Ovary (tissue), 9 donors: ENCODE data around the gene BMAL2. TPM values are rescaled to one million over a fixed set of nuclear protein-coding genes. Genes with fewer than 3 reads are reported as not detected.

Experiments used
- DNase-seq, 5 donors: peaks; one replicate each; pipeline ENCODE4 v3.0.0-alpha.2; 2019 to 2020
- H3K27ac ChIP-seq, 2 donors: fragments of 200-600 bp; one replicate each; pipeline versions ENCODE4 v1.5.1 to v1.8.0; 2019 to 2022
- H3K27me3 ChIP-seq: fragments of 200-600 bp; one replicate; pipeline ENCODE4 v1.8.0; 2022
- H3K36me3 ChIP-seq: fragments of 200-600 bp; sonication (generic); one replicate; pipeline ENCODE4 v1.5.1; 2019
- H3K4me1 ChIP-seq: one replicate; pipeline ENCODE4 v1.8.1; 2013; ENCODE audit warnings: mild to moderate bottlenecking, moderate library complexity; ENCODE audit not compliant: insufficient read depth
- H3K4me3 ChIP-seq: fragments of 200-600 bp; sonication (generic); one replicate; pipeline ENCODE4 v1.5.1; 2017
- H3K9me3 ChIP-seq, 2 donors: fragments of 200-600 bp in 1 of 2; sonication (generic) in 1 of 2; one replicate each; pipeline versions ENCODE4 v1.5.1 to v1.8.1; 2013 to 2019; ENCODE audit warnings: mild to moderate bottlenecking in 1 of 2, moderate library complexity in 1 of 2
- EP300 ChIP-seq: sonication (generic); formaldehyde crosslinking; IDR thresholded peaks from one replicate; pipeline ENCODE4 v1.6.1; 2017; ENCODE audit warnings: antibody characterized with exemption
- POLR2A ChIP-seq: fragments of 450-650 bp; IDR thresholded peaks from one replicate; pipeline ENCODE4 v1.6.1; 2017; ENCODE audit warnings: antibody characterized with exemption, mild to moderate bottlenecking, moderate library complexity
- WGBS, 3 donors: extraction: QIAGEN DNeasy Blood & Tissue Kit in 1 of 3; methylation state at CpG; one replicate each; pipeline versions ENCODE4 v1.1.5 to v1.1.7; 2013 to 2017; 5-methylcytosine and 5-hydroxymethylcytosine counted together
- intact Hi-C, 4 donors: fragments of 100-400 bp; cut with DNase I; formaldehyde crosslinking; loops; one replicate each; pipeline versions ENCODE4 v1.11.0 to v1.15.1; 2022 to 2023
- polyA plus RNA-seq, 2 donors: library from polyadenylated mRNA; stranded (reverse); fragments of 200-250 nt in 1 of 2; fragments of 350-450 nt in 1 of 2; fragmentation: Illumina TruSeq in 1 of 2; extraction: RNeasy Lipid Tissue Mini Kit (QIAGEN cat#74804) in 1 of 2; gene quantifications; one replicate each; pipeline ENCODE4 v1.2.3, GENCODE V29; 2013 to 2014
- total RNA-seq, 7 donors: library from RNA; depleted of rRNA in 2 of 7; stranded (reverse); fragments of >200 nt in 2 of 7; fragmentation: NEBNext Ultra II Directional in 3 of 7; extraction: Animal tissue kit (Norgen Biotek cat#: 25700) in 3 of 7; gene quantifications; one replicate each; pipeline versions ENCODE4 v1.1.0 to v1.2.4, GENCODE V29; 2016 to 2023
- TF ChIP-seq, protein P1 (sequence below), 3 donors: fragments of 450-650 bp in 2 of 3; fragments of 200-600 bp in 1 of 3; IDR thresholded peaks; one replicate each; pipeline versions ENCODE4 v1.5.1 to v1.8.0; 2016 to 2022; ENCODE audit warnings: antibody characterized with exemption in 3 of 3, mild to moderate bottlenecking in 1 of 3
- donor health status: DM: no; HTN: no; CAD: no; lungs with moderate emphysema.
- donor health status: DM: no; HTN: no; CAD: no.
- donor health status: Bipolar disorder and iron deficiency.
- donor health status: DM: yes; HTN: yes; CAD: no.
- donor health status: DM: no; HTN: no; CAD: no.
- donor health status: DM: yes; HTN: yes; CAD: no.

BMAL2 gene
- total and polyA plus RNA-seq, 9 donors: 0.13 to 3.0 (median 0.87) TPM

DNA sequence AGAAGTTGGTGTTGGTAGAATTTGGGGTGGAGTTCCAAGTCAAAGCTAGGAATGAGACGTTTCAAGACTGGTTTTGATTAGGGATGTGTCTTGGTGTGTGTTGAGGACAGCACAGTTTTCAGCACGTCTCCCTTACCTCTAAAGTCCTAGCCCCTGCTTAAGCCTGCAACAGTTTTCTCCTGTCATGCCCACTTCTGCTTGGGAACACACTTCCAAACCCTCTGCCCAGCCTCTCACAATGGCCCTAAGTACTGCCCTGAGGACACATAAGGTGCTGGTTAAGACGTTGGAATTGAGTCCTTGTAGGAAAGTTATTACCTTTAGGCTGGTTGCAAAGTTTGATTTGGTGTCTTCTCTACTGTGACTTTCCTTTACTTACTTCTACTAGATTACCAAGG is 710 bp upstream of the BMAL2 start:
- H3K27ac ChIP-seq: no peak overlapping the region
- intact Hi-C loops: no loop called here
- H3K27me3 ChIP-seq: no peaks in the 10 kb centered on the region
- H3K4me1 ChIP-seq: peaks cover 2% of the 10 kb centered on the region
- no peaks in the 10 kb centered on the region for H3K36me3 ChIP-seq
- H3K9me3 ChIP-seq: no peaks in the 10 kb centered on the region
- WGBS, 3 donors: 29 to 34% (median 32%) methylated on average over 3 of the region's 3 CpGs
- H3K4me3 ChIP-seq: no peak overlapping the region
- TF ChIP-seq, protein P1, sequence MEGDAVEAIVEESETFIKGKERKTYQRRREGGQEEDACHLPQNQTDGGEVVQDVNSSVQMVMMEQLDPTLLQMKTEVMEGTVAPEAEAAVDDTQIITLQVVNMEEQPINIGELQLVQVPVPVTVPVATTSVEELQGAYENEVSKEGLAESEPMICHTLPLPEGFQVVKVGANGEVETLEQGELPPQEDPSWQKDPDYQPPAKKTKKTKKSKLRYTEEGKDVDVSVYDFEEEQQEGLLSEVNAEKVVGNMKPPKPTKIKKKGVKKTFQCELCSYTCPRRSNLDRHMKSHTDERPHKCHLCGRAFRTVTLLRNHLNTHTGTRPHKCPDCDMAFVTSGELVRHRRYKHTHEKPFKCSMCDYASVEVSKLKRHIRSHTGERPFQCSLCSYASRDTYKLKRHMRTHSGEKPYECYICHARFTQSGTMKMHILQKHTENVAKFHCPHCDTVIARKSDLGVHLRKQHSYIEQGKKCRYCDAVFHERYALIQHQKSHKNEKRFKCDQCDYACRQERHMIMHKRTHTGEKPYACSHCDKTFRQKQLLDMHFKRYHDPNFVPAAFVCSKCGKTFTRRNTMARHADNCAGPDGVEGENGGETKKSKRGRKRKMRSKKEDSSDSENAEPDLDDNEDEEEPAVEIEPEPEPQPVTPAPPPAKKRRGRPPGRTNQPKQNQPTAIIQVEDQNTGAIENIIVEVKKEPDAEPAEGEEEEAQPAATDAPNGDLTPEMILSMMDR (IDR thresholded peaks at IDR 0.05): no peak
- TF ChIP-seq POLR2A: no peak
- TF ChIP-seq EP300: no peak
- no peak for DNase-seq

DNA sequence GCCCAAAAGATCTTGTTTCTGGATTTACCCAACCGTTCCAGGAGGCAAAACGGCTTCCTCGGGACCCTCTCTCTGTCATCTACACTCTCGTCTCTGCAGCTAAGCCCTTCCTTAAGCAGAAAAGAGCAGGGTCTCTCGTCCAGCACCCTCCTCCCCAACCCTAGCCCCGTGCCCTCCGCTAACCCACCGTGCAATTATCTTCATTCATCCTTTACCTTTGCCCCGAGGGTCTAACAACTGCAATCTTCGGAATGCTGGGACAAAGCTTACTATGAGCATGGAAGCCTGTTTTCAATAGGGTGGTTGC is 276 bp upstream of the BMAL2 start:
- H3K27me3 ChIP-seq: no peaks in the 10 kb centered on the region
- no peak for DNase-seq
- H3K4me3 ChIP-seq: peak overlapping the region; percentile 48
- intact Hi-C loops: no loop called here
- 8 to 12% (median 10%) methylated on average over 10 of the region's 10 CpGs for WGBS, 3 donors
- peaks cover 2% of the 10 kb centered on the region for H3K4me1 ChIP-seq
- TF ChIP-seq EP300: no peak
- TF ChIP-seq, protein P1 (IDR thresholded peaks at IDR 0.05): no peak
- TF ChIP-seq POLR2A: no peak
- no peaks in the 10 kb centered on the region for H3K9me3 ChIP-seq
- H3K27ac ChIP-seq: no peak overlapping the region
- H3K36me3 ChIP-seq: no peaks in the 10 kb centered on the region

- intact Hi-C loops: no loop called here
These were observed 870 bp downstream of the BMAL2 start for GRCh38 chr12:27333403-27334009.

GRCh38 chr12:27334042-27334720 is 1.5 kb downstream of the BMAL2 start:
- Histone ChIP-seq H3K9me3 (no peaks in the 10 kb centered on the region), H3K27me3 (no peaks in the 10 kb centered on the region), H3K27ac (no peak overlapping the region), H3K4me3 (no peak overlapping the region), H3K4me1 (peaks cover 2% of the 10 kb centered on the region), H3K36me3 (no peaks in the 10 kb centered on the region)
- TF ChIP-seq EP300 (no peak), POLR2A (no peak)
- TF ChIP-seq, protein P1 (IDR thresholded peaks at IDR 0.05): no peak
- intact Hi-C loops: no loop called here
- WGBS, 3 donors: 72 to 79% (median 78%) methylated on average over 7 of the region's 7 CpGs
- no peak for DNase-seq

More at GRCh38 chr12:27333403-27334009, 870 bp downstream of the BMAL2 start:
- Histone ChIP-seq H3K27me3 (no peaks in the 10 kb centered on the region), H3K36me3 (no peaks in the 10 kb centered on the region), H3K4me1 (peaks cover 2% of the 10 kb centered on the region), H3K9me3 (no peaks in the 10 kb centered on the region), H3K4me3 (peak overlapping the region; percentile 48), H3K27ac (no peak overlapping the region)
- TF ChIP-seq POLR2A (no peak), EP300 (no peak)
- DNase-seq: peak in 4 of 5 donors; percentile 19 to 36 (median 20)
- 1 to 3% (median 2%) methylated on average over 40 of the region's 40 CpGs for WGBS, 3 donors

DNA sequence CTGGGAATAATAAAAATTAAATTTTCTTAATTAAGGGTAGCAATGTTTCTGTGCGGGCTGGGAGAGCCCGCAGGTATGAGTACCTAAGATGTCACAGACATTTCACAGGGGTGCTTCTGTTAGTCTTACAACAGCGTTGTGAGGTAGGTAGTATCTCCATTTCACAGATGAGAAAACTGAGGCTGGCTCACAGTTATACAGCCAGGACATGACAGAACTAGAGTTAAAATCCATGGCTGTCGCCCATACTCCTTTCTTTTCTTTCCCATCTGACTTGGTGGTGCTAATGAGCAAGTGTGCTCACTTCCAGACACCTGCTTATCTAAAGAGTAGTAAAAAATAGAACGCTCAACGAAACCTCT is 2.1 kb downstream of the BMAL2 start:
- WGBS, 3 donors: 74 to 78% (median 77%) methylated on average over 6 of the region's 6 CpGs
- no peaks in the 10 kb centered on the region for H3K9me3 ChIP-seq
- no peaks in the 10 kb centered on the region for H3K36me3 ChIP-seq
- intact Hi-C loops: no loop called here
- TF ChIP-seq POLR2A: no peak
- no peak for TF ChIP-seq EP300
- TF ChIP-seq, protein P1 (IDR thresholded peaks at IDR 0.05): no peak
- no peak for DNase-seq
- H3K27me3 ChIP-seq: no peaks in the 10 kb centered on the region
- no peak overlapping the region for H3K4me3 ChIP-seq
- H3K27ac ChIP-seq: no peak overlapping the region
- H3K4me1 ChIP-seq: peaks cover 2% of the 10 kb centered on the region
